ENCODE data around the gene INTS2.
"Not testable (repeated sequence)": the region's sequence is repeated elsewhere in the genome, so short reads cannot be mapped to it uniquely, and the experiment has no call there.

The INTS2 gene, protein sequence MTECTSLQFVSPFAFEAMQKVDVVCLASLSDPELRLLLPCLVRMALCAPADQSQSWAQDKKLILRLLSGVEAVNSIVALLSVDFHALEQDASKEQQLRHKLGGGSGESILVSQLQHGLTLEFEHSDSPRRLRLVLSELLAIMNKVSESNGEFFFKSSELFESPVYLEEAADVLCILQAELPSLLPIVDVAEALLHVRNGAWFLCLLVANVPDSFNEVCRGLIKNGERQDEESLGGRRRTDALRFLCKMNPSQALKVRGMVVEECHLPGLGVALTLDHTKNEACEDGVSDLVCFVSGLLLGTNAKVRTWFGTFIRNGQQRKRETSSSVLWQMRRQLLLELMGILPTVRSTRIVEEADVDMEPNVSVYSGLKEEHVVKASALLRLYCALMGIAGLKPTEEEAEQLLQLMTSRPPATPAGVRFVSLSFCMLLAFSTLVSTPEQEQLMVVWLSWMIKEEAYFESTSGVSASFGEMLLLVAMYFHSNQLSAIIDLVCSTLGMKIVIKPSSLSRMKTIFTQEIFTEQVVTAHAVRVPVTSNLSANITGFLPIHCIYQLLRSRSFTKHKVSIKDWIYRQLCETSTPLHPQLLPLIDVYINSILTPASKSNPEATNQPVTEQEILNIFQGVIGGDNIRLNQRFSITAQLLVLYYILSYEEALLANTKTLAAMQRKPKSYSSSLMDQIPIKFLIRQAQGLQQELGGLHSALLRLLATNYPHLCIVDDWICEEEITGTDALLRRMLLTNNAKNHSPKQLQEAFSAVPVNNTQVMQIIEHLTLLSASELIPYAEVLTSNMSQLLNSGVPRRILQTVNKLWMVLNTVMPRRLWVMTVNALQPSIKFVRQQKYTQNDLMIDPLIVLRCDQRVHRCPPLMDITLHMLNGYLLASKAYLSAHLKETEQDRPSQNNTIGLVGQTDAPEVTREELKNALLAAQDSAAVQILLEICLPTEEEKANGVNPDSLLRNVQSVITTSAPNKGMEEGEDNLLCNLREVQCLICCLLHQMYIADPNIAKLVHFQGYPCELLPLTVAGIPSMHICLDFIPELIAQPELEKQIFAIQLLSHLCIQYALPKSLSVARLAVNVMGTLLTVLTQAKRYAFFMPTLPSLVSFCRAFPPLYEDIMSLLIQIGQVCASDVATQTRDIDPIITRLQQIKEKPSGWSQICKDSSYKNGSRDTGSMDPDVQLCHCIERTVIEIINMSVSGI

DNA sequence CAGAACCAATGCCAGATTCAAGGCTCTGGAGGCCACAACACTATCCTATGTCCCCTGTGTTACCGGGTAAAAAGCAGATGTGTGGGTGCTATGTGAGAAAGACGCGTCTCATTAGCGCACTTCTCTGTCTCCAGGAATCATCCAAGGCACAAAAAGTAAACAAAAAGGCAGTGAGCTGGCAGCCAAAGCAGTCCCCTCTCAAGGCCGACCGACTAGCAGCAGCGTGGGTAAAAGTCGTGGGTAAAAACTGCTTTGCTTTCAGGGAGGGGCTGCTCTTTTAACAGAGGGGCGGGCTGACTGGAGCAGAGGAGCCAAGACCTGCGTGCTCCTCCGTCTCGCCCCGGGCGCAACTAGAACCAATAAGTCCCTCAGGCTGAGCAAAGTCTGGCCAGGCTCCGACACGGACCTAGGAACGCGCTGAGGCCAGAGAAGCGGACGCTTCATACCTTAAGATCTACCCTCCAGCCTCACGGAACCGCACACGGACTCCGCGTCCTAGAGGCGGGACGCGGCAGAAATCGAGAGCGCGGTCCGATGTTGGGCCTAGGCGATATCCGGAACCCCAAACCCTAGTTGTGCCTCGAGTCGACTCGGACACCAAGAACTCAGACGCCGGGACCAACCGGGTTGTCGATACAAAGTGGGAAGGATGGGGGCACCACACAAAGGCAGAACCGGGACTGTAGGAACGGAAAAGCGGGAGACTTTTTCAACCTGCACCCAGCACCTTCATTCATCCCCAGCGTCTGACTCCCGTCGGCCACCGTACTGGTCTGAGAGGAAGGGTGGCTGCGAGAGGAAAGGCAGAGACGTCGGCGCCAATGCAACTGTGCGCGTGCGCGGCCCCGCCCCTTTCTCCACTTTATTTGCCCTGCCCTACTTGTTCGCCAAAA, at the start of gene INTS2:
INTS2 (minus strand) TSS at position 775 of the 893 bp plus-strand sequence. CDS start 1,338 bp downstream, outside the sequence.
- peak; percentile 91 for DNase-seq (ENCODE audit: low read depth)

DNA sequence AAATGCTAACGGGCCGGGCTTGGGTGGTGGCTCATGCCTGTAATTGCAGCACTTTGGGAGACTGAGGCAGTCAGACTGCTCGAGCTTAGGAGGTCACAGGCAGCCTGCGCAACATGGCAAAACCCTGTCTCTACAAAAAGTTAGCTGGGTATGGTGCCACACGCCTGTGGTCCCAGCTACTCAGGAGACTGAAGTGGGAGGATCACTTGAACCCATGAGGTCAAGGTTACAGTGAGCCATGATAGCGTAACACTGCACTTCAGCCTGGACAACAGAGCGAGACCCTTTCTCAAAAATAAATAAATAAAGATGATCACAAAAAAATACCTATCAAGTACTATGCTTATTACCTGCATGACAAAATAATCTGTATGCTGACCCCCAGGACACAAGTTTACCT, 46.3 kb upstream of the INTS2 start:
- DNase-seq (ENCODE audit: low read depth) = no peak

DNA sequence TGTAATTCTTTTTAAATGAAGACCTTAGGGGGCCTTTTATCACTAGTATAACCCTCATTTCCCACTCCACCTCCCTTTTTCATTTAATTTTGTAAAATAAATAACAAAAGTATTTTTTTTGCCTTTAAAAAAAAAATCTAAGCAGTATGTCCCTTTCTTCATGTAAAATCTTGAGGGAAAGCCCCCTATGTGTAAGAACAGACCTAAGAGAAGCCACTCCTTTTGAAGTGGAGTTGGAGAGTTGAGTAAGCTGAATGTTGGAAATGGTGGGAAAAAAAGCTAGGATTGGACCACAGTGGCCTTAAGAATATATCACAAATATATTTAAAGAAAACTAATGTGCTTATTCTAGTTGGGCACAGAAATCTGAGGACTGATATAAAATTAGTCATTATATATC, 44.5 kb upstream of the INTS2 start:
- no peak for DNase-seq (ENCODE audit: low read depth)

DNA sequence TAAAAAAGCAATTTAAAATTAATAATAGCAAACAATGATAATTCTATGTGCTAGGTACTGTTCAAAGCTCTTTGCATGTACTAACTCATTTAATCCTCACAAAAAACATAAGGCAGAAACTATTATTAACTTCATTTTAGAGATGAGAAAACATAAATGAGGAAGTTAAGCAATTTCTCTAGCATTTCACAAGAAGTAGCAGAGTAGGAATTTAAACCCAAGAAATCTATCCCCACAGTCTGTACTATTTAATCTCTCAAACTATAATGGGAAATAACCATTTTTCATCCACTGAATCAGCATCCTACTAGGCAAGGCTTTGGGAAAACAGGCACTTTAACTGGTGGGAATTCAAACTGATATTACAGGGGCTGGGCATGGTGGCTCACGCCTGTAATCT, 42.2 kb upstream of the INTS2 start:
- DNase-seq (ENCODE audit: low read depth) = no peak

DNA sequence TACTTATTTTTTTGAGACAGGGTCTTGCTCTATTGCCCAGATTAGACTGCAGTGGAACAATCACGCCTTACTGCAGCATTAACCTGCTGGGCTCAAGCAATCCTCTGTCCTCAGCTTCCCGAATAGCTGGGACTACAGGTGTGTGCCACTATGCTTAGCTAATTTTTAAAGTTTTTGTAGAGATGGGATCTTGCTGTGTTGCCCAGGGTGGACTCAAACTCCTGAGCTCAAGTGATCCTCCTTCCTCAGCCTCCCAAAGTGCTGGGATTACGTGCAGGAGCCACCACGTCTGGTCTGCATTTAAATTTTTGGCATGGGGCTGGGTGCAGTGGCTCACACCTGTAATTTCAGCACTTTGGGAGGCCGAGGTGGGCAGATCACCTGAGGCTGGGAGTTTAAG, 41.0 kb upstream of the INTS2 start:
- DNase-seq (ENCODE audit: low read depth) = no peak

DNA sequence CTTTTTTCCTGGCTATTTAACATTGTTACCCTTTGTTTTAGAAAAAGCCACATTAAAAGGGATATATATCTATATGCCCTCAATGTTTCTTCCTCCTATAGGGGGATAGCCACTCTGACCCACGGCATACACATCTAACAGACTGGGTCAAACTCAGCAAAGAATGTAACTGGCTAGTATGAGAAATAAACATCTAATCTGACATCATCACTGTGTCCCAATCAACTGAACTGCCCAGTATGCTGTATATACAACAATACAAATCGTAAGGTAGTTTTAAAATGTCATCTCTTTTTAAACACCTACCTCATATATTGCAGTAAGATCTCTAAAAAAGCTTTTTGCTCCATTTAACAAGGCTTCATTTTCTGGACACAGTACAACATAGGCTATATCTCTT, 39.9 kb upstream of the INTS2 start:
- DNase-seq (ENCODE audit: low read depth) = no peak

DNA sequence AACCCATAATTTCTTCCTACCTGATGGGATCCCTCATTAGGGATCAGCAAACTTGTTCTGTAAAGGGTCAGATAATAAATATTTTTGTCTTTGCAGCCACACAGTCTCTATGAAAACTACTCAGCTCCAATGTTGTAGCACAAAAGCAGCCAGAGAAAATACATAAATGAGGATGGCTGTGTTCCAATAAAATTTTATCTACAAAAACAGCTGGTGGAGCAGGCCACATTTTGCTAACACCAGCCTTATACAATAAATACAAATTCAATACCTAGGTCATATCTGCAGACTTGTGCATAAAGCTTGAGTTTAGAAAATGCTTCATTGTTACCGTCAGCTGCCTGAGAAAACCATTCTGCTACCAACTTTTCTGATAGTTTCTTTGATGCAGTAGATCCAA, 38.4 kb upstream of the INTS2 start:
- no peak for DNase-seq (ENCODE audit: low read depth)

DNA sequence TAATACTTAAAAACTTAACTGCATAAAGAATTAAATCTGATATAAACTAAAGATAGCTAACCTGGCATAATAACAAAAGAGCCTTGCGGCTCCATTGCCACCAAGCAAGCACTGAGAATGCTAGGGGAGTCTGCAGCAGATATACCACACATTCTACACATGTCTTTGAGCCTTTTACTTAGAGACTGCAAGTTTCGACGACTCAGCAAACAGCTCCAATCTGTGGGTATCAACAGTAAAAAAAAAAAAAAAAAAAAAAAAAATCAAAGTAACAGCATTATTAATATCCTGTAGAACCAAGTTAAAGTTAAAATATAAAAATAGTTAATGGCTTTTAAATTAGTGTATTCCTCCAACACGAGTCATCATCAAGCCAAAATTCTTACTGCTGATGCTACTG, 27.8 kb upstream of the INTS2 start:
- no peak for DNase-seq (ENCODE audit: low read depth)

DNA sequence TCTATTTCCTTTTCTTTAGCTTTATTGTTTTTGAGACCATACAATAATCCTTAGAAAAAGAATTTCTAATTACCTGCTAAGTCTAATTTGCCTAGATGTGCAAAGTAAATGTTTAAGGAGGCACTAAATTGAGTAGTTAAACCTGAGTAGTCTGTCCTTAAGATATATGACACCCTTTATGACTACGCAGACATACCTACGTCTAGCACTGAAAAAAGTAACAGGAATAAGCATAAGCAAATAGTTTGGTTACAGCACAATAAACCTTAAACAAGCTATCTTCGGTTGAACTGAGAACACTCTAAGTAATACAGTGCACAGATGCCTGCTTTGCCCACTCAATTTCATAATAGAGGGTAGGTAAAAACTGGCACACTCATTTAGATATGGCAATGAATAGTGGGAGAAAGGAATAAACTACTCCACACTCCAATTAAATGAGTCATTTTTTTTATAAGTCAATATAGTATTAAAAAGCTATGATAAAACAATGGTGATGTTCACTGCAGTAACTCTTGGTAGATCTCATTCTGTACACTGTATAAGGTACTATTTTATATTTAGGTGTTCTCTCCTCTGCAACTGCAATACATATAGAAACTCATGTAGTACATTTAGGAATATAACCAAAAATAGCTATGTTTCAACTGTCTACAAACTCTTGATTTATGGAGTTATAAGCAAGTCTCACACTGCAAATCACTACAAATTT, 19.7 kb upstream of the INTS2 start:
- no peak for DNase-seq (ENCODE audit: low read depth)

DNA sequence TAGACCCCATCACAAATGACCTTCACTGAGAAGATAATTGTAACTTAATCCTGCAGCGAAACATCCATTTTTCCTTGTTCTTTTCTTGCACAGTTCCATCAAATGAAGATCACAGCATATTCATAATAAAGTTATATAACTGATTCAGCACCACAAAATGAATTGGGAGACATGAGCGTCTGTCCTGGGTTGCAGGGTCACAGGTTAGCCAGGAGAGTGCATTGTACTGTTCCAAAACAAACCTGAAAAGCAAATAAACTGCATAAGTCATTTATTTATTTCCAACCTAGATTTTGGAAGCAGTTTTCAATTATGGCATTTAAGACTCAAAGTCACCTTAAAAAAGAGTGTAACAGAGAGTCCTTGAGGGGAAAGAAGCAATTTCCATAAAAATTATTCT, 18.6 kb upstream of the INTS2 start:
- DNase-seq (ENCODE audit: low read depth) = no peak

DNA sequence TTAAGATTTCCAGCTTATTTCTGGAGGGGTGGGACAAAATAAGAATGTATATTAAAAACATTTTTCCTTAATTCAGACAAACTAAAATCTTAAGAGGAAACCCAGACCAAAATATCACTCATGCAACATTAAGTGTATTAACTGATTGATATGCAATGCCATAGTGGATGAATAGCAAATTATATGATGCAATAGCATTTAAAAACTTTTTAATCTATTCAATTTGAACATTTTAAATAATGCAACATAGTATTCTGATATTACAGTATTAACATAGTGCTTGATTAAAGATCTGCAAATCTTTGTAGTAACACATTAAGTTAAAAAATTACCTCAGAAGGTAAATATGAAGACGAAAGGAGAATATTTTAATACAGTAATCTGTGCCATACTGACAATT, 15.3 kb upstream of the INTS2 start:
- DNase-seq (ENCODE audit: low read depth) = no peak

DNA sequence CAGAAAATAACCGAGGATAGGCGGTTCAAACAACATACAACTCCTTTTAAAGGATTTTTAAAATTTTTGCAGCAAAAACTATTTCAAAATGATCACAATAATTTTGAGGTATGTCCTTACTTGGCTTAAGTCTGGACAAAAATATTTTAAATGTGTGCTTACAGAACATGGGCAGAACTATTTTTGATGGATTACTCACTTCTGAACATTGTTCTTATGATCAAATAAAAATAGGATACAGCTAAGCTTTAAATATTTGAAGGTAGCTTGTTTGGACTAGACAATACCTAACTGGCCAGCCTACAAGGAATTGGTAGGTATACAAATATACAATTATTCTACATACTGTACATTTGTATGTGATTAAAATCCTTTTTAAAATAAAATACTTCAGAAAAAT, 14.3 kb upstream of the INTS2 start:
- DNase-seq (ENCODE audit: low read depth) = no peak

DNA sequence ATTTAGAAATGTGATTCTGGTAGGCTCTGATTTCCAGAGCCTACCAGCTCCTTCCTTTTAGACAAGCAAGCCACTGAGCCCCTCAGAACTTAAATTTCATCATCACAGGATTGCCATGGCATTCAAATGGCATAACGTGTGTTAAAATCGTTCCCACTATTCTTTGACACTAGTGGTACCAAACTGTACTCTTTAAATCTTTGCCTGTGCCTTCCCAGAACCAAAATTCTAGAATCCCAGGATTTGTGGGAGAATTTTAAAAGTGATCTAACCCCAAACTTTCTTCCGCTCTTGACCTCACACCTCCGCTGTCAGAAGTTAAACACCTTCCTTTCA, 287 bp upstream of the INTS2 start:
- DNase-seq (ENCODE audit: low read depth) = no peak

DNA sequence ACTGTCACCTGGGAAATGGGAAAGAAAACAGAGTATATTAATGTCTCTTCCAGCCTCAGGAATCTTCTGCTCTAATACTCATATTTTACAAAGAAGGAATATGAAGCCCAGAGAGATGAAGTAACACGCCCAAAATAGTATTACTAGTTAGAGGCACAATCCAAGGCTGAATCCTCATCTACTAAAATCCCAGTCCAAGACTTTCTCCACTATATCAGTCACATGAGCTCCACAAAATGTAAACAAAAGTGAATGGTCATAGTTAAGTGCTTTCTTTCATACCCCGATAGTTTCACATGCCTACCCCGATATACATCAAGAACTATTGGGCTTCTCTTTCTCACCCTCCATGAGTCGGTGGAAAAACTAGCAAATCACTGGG, 965 bp downstream of the INTS2 start:
- DNase-seq (ENCODE audit: low read depth) = no peak

DNA sequence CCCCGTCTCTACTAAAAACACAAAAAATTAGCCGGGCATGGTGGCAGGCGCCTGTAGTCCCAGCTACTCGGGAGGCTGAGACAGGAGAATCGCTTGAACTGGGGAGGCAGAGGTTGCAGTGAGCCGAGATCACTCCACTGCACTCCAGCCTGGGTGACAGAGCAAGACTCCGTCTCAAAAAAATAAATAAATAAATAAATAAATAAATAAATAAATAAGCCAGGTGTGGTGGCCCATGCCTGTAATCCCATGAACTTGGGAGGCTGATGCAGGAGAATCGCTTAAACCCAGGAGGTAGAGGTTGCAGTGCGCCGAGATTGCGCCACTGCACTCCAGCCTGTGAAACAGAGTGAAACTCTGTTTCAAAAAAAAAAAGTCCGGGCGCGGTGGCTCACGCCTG, 12.6 kb downstream of the INTS2 start:
- DNase-seq (ENCODE audit: low read depth) = not testable (repeated sequence)

DNA sequence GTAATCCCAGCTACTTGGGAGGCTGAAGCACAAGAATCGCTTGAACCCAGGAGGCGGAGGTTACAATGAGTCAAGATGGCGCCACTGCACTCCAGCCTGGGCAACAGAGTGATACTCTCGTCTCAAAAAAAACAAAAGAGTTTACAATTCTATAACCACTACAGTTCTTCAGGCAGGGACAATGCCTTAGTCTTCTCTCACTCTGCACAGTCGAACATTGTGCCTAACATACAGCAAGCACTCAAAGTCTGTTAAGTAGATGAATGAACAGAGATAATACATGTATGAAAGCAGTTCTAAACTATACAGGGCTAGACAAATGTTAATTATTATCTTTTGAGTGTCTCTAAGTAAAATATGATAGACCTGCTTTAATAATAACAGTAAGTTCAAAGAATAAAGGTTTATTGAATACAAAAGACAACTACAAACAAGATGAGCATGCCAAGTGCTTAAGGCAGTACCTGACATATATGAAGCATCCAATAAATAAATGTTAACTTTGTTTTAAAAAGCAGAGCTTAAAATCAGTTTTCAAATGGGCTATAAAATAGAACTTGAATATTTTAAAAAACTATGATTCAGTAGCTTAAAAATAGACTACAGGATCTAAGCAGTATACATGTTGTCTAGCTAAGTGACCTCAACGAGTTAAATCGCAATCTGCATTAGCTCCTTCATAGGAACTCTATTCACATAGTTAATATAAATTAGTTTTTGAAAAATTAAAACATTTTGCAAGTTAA, 19.3 kb downstream of the INTS2 start:
- no peak for DNase-seq (ENCODE audit: low read depth)

DNA sequence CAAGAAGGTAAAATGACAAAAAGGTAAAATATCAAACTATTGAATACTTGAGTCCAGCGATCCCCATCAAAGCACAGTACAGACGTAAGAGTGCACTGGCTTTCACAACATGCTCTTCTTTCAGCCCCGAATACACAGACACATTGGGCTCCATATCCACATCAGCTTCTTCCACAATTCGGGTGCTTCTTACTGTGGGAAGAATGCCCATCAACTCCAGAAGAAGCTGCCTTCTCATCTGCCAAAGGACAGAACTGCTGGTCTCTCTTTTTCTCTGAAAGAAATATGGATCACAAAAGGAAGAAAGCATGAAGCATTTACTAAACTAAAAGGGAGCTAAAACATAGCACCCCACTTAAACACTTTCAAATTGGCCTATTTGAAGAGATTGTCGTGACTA, 20.4 kb downstream of the INTS2 start:
- DNase-seq (ENCODE audit: low read depth) = no peak

DNA sequence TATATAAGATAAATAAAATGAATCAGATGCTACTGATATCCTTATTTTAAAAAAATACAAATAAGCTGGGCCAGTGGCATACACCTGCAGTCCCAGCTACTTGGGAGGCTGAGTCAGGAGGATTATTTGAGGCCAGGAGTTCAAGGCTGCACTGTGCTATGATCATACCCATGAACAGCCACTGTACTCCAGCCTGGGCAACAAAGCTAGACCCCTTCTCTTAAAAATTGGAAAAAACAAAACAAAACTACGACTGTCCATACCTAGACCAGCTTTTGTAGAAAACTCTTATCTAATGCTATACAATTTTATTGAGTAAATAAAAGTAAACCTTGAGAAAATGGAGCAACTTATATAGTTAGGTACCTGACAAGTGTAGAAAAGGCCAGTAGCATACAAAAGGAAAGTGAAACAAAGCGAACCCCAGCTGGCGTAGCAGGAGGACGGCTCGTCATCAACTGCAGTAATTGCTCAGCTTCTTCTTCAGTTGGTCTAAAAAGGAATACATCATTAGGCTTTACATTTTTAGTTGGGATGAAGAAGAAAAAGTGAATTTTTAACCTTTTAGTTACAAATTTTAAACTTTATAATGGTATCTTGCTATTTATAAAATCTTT, 23.6 kb downstream of the INTS2 start:
- no peak for DNase-seq (ENCODE audit: low read depth)

DNA sequence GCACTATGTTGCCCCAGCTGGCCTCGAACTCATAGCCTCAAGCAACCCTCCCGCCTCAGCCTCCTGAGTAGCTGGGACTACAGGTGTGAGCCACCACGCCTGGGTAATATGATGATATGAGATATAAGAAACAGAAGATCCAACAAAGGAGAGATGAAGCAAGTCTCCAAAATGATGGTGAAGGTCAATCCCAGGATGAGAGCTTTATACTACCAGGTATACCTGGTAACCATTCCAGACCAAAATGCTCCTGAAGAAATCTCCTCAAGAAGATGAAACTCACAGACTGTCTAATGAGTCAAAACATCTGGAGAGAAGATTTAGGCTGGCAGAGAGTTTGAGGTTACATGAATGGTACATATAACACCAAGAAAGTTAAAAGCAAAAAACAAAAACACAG, 24.5 kb downstream of the INTS2 start:
- no peak for DNase-seq (ENCODE audit: low read depth)

Data from stimulated activated CD8-positive, alpha-beta memory T cell treated with anti-CD3 and anti-CD28 coated beads, Interleukin-12 subunit alpha, Interleukin-12 subunit beta, amount 100 ng/mL, for 4 hours (primary cell).